Superior temporal gyrus (tissue), 1 donor: ENCODE data around the gene ROPN1L.
A peak's percentile ranks its signal among the peaks of the same experiment; 100 is the strongest.
"Not testable (repeated sequence)": the region's sequence is repeated elsewhere in the genome, so short reads cannot be mapped to it uniquely, and the experiment has no call there.

Experiments used
- DNase-seq: peaks from one replicate; pipeline ENCODE4 v3.0.0-alpha.2; 2016; ENCODE audit errors: extremely low spot score

ROPN1L gene

DNA sequence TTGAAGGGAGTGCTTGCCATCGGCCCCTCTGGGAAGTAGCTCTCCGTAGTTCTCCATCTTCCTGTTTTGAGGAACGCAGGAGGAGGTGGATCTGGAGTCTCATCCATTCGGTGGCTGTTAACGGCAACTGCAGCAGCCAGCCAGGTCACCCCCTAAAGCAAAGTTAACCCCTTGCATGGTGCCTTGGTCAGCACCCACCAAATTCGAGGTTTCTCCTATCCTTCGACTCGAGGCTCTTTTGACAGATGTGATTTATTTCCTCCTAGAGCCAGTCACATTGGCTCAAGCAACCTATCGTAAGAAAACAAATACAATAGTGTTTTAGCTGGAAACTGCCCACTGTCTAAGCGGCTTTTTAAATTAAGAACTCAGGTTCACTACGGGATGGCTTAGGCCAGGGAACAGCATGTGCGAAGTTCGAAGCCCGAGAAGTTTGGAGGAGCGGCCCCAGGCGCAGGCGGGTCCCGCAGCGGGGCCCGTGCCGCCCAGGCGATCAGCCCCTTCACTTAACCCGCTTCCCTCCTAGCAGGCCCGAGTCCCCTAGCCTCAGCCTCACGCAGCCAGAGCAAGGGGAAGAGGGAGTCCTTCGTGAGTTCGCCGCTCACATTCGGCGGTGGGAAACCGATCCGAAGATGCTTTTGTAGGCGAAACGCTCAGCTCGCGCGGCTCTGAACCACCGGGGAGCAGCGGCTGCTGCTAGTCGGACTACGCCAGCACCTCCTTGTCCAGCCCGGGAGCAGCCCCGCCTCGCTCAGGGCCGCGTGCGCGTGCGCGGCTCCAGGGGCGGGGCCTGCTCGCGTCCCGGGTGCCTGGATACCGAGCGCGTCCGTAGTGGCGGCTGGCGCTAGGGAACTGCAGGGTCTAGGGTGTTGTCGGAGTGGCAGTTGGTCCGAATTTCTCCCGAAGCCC is at the start of gene ROPN1L:
TSS of gene ROPN1L (plus strand) at position 797 of the 909 bp plus-strand sequence. CDS start 289 bp downstream, outside the sequence.
- peak; percentile 89 for DNase-seq

DNA sequence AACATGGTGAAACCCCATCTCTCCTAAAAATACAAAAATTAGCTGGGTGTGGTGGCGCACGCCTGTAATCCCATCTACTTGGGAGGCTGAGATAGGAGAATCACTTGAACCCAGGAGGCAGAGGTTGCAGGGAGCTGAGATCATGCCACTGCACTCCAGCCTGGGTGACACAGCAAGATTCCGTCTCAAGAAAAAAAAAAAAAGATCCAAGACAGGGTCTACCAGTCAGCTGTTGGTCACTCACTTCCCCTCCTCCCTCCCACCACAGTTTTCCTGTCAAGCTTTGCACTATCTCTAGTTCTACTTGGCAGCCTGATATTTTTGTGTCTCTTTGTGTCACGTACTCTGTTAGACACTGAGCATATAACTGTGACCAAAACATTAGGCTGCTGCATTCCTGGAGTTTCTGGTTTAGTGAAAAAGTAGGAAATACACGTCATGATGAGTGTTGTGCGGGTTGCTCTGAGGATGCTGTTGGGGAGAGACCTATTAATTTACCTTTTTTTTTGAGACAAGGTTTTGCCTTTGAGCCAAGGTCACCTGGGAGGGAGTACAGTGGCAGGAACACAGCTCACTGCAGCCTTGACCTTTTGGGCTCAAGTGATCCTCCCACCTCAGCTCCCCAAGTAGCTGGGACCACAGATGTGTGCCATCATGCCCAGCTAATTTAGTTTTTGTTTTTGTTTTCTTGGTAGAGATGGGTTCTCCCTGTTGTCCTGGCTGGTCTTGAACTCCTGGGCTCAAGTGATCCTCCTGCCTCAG is 48.9 kb upstream of the ROPN1L start:
- not testable (repeated sequence) for DNase-seq

DNA sequence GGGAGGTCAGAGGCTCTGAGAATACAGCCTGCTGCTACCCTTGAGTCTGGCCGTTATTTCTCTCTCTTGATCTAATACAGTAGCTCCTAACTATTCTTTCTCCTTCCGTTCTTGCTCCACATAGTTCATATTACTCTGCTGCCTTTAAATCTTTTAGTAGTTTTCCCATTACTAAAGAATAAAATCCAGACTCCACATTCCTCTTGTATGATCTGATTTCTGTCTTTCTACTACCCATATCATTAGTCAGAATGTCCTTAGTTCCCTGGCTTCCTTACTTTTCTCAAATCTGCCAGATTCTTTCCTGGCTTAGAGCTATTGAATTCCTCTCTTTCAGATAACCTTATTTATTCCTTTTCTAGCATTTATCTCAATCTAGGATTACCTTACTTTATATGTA is 48.2 kb upstream of the ROPN1L start:
- no peak for DNase-seq

DNA sequence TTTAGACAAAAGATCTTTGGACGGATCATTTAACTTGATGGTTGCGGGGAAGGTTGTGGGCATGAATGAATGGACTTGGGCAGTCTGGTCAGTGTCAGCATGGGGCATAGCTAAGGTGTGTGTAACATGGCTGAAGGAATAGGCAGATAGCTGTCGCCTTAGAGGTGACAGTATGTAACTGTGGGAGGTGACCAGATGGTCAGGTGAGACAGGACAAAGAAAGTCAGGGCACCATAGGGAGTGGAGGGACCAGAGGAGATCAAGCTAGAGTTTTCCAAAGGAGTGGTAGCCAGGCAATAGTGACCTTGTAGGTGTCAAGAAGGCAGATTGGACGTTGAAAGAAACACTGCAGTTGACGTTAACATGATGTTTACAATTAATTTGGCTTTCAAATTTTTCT is 45.1 kb upstream of the ROPN1L start:
- no peak for DNase-seq

DNA sequence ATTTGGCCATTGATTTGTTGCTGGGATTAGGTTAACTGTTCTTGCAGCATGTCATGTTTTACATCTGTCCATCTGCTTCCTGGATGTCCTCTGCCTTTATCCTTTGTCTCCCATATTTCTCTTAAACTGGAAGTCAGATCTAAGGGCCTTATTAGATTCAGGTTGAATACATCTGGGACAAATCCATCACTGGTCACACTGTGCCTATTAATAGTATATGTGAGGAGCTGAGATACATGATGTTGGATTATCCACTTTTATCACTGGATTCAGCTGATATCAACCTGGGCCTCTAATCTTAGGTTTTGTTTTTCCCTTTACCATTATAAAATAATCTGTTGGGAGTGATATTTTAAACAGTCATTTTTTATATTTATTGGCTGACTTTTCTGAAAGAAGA is 41.8 kb upstream of the ROPN1L start:
- DNase-seq, result peak; percentile 49

DNA sequence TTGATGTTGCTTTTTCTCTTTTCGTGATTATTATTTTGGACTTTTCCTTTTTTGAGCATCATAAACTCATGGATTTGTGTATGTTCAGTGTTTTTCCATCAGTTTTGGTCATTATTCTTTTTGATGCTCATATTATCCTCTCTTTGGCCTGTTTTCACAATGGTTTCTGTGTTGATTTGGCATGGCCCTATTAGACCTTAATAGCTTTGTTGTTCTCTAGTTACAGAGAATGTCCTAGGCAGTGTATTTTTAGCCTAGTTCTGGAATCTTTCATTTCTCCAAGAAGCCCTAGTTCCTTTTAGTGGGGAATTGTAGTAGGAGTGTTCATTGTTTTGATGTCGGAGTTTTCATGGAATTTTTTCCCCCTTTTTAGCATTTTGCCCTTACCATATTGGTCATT is 41.3 kb upstream of the ROPN1L start:
- peak; percentile 79 for DNase-seq

DNA sequence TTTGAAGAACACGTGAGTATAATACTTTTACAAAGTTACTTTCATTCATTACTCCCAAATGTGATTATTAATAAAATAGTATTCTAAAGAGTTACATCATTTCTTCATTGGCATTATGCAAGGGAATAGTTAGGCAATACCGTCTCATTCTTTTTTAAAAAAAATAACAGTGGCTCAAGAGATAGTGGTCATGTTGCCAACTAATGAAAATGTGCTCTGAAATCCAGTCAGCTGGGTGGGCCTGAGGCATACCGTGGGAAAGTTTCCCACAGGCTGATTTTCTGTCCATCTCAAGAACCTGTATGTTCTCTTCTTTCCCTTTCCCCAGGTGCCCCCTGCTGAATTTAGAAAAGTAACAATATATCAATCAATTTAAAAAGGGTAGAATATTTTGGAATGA is 40.8 kb upstream of the ROPN1L start:
- DNase-seq, result no peak

DNA sequence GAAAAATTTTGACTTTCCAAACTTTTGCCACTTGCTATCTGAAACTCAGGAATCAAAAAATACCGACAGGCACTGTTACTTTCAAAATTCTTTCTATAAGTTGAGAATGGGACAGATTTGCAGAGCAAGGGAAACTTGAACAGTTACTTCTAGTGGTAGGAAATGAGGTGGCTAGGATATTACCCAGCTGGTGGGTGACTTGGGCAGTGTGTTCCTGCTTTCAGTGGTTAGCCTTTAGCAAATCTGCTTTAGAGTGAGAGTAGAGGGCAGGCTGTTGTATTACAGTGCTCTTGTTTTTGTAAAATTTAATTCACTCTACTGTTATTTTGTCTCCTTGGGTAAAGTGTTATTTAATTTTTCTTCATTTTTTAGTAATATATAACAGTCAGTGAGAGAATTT is 40.2 kb upstream of the ROPN1L start:
- no peak for DNase-seq

DNA sequence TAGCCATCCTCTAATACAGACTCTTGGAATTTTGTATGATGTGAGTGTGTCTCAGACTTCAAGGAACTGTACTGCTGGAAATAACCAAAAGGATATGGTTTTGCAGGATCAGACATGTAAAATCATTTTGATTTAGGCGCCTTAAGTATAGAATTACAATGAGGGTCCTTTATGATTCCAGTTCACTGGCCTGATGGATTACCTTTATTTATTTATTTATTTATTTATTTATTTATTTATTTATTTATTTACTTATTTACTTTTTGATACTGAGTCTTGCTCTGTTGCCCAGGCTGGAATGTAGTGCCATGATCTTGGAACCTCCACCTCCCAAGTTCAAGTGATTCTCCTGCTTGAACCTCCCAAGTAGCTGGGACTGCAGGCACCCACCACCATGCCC is 37.9 kb upstream of the ROPN1L start:
- no peak for DNase-seq

DNA sequence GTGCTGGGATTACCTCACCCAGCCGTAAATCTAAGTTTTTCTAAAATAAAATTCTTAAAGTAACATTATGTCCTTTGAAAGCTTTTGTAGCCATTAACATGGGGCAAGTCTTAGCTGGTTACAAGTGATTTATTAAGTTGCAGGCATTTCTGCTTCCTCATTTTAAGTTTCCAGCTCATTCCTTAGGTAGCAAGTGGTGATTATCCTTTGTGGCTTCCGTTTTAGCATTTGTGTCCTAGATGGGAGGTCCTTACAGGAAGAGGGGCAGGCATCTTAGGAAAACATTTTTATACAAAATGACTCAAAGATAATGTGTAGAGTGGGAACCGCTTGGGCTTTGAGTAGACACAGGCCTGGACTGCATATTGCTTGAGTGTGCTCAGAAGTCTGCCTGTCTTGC is 35.0 kb upstream of the ROPN1L start:
- DNase-seq, result no peak

DNA sequence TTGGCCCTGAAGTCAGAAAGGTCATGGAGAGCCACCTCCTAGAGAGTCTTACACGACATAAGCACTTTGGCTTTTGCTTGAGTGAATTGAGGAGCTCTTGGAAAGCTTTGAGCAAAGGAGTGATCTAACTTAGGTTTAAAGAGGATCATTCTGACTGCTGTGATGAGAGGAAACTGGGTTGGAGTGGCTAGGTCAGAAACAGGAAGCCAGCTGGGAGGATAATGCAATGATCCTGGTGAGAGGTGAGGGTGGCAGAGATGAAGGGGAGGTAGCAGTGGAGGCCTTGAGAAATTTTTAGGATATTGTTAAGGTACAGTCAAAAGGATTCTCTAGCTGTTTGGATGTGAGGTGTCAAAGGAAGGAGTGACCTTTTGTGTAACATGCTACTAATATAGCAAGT is 32.2 kb upstream of the ROPN1L start:
- DNase-seq, result no peak

DNA sequence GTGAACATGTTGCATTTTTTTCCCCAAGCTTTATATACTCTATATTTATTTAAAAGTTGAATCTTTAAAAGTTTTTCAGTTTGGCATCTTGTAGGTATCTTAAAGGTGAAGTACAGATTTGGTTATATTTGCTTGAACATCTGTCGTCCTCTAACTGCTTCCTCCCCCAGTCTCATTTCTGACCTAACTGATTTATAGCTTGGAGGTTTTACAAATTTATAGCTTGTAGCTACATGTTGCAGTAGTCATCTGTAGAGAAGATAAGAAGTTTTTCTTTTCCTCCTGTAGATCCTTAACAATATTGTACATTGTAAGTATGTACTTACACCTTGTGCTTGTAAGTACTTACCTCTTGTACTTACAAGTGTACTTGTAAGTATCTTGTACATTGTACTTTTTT is 31.0 kb upstream of the ROPN1L start:
- DNase-seq, result no peak

DNA sequence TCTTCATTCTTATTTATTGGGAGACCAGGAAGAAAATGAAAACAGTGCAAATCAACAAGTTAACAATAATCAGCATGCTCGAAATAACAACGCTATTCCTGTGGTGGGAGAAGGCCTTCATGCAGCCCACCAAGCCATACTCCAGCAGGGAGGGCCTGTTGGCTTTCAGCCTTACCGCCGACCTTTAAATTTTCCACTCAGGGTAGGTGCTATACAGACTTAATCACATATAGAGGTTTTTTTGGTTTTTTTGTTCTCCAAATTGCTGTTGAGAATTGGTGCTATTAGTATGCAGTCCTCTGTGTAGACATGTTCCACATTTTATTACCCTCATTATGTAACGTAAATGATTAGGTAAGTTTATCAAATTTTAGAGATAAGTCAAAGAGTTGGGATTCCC is 30.3 kb upstream of the ROPN1L start:
- DNase-seq, result no peak

DNA sequence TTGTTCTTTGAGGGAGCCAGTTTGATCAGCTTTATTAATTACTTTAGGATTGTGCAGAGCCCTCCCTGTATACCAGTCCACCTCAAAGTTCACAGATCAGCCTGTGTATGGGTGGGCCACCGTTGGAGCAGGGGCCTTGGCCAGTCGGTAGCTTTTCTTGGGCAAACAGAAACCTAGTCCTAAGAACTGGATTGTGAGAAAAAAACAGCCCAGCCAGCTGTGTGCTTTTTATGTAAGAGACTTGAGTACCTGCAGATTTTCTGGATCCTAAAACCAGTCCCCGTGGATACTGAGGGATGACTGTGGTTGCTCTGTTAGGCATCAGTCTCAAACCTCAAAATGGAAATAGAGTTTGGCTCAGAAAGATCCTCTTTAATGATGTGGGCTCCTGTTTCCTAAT is 24.8 kb upstream of the ROPN1L start:
- no peak for DNase-seq

DNA sequence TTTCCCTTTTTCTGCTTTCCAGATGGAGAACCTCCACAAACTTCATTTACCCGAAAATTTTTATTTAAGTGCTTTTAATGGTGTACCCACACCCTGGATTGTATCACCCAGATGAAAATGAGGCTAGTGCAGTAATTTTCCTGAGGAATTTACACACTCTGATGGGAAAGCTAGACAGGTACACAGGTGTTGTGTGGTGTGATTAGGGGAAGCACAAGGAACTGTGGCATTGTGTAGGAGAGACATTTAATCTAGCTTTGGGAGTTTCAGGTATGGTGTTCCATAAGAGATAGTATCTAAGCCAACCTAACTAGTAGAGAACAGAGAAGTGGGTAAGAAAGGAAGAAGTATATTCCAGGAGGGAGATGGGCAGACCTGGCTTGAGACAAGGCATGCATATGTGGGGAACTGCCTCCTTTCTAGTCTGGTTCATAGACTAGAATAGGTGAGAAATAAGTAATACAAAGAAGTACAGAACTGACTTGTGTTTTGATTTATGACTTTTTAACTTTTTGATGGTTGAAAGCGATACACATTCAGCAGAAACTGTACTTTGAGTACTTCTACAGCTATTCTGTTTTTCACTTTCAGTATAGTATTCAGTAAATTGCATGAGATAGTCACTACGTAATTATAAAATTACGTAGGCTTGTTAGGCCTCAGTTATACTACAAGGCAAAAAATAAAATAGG is 22.9 kb upstream of the ROPN1L start:
- DNase-seq, result no peak

DNA sequence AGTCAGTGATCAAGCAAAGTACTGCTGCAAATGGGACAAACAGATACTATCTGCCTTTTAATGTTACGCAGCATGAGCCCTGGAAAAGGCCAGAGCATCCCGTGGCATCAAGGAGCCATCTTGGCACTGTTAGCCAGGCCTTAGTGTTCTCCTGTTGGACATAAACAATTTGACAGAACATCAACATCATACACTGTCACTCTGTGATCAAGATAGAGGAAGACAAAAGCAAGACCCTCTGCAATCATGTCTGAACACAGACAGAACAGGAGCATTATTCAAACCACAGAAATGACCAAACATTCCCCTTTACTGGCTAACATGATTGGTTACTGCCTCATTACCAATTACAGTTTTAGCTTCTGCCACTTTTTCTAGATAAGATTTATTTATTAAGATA is 21.2 kb upstream of the ROPN1L start:
- no peak for DNase-seq

DNA sequence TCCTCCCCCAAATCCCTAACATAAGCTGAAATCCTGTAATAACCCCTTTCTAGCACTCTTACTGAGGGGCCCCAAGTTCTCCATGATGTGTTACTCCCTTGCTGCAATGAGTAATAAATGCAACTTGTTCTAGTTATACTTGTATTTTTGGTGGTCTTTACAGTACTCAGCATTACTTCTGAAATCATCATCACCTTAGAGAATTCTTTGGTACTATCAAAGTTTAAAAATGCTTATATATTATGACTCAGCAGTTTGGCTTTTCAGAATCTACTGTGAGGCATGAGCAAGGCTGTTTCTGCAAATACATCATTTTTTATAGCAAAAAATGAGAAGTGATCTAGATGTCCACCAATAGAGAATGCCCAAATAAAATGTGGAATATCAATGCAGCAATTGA is 20.7 kb upstream of the ROPN1L start:
- DNase-seq, result no peak

DNA sequence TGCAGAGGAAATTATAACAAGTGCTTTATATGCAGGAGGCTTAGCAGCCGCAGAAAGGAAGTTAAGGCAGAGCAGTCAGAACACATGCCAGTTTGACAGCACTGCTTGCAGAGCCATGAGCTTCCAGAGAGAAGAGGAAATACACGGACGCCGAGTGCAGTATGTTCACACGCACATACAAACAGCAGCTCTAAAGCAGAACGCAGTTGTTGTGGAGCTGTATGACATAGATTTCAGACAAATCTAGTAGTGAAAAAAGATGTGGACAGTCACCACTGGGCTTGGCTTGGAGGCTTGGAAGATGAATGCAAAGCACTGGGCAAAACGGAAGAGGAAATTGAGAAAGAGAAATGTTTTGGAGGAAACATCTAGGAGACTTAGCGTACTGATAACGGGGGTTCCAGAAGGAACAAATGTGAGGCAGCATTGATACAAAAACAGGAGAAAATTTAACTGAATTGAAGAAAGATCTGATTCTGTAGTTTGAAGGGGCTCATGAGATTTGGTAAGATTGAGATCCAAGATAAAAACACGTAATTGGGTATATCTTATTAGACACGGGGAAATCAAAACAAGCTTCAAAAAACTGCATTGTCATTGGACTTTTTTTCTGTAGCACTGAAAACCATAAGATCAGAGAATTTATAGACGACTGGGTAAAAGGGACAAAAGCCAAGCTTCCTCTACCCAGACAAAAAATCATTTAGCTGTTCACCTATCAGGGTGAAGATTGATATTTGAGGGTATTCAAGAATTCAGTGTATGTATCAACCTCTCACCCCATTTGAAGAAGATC is 19.6 kb upstream of the ROPN1L start:
- DNase-seq, result no peak

DNA sequence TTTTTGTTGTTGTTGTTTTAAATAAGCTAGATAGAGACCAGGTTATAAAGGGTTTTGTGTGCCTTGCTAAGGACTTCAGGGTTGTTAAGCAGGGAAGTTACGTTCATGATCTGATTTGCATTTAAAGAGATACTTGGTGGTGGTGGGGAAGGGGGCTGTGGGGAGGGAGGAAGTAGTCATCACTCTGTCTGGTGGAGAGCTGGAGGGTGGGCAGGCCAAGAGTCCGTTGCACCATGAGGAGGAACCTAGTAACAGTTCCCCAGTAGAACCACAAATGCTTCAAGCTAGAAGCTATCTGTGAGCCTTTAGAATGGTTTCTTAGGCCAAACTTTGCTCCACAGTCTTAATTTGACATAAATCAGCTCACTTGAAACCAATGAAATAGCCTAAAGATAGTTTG is 18.7 kb upstream of the ROPN1L start:
- DNase-seq, result no peak

DNA sequence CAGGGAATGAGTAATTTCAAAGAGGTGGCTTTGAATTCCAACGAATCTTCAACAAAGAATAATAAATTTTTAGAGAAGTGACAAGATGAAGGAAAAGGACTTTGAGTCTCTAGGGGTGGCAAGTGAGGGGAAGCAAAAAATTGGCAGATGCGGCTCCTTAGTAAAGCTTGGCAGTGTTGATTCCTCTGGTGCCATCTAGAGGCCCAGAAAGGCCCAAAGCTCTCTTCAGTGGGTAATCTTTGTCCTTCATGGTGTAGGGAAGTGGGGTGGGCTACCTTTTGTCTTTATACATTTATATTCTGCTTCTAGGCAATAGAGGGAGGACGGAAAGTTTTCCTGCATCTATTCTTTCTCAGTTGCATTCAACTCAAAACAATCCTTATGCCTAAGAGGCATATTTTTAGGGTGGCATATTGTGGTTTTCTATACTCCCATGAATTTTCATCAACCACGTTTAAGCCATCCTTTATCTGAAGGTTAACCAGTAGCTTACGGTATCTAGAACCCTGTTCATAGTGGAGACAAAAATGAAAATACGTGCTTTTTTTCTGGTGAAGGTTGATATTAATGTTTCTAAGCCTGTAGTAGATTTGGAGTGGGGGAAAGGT is 17.5 kb upstream of the ROPN1L start:
- DNase-seq, result peak; percentile 87

DNA sequence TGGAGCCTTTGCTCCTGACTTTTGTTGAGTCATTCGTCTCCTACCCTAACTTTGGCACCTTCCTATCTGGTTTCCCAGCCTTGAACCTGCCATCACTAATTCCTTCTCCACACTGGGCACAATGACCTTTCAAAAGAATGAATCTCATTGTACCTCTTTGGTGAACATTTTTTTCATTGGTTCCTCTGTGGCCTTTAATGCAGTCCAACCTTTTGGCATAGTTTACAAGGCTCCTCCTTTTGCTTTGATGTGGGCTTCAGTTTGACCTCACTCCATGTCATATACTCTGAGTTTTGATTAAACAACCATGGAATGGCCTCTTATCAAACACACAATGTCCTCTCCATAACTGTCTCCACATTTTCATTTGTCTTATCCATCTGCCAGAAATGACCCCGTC is 14.5 kb upstream of the ROPN1L start:
- no peak for DNase-seq
